GM23338 (cell line): ENCODE results near the gene ARL15. TPM values are rescaled to one million over a fixed set of nuclear protein-coding genes. Genes with fewer than 3 reads are reported as not detected.

Experiments used
- ATAC-seq: fragments of 200-7000 bp; cut with Tn5 transposase; 3 replicates; pipeline ENCODE4 v1.9.1; 2020
- DNase-seq: peaks from one replicate; pipeline ENCODE4 v3.0.0-alpha.2; 2015; ENCODE audit warnings: low spot score
- H2AFZ ChIP-seq: fragments of 200-600 bp; sonication (generic); 2 replicates; pipeline ENCODE4 v1.8.0; 2016; ENCODE audit warnings: antibody characterized with exemption, mild to moderate bottlenecking, moderate library complexity
- H3F3A ChIP-seq: fragments of 200-600 bp; sonication (generic); replicated peaks from 2 replicates; pipeline ENCODE4 v1.8.0; 2017; ENCODE audit warnings: antibody characterized with exemption, mixed run types, low read depth
- H3K27ac ChIP-seq: fragments of 200-600 bp; sonication (generic); 2 replicates; pipeline ENCODE4 v1.6.1; 2016; ENCODE audit warnings: low read depth
- H3K27me3 ChIP-seq: fragments of 200-600 bp; sonication (generic); 2 replicates; pipeline ENCODE4 v1.8.0; 2016; ENCODE audit warnings: mild to moderate bottlenecking, mixed run types, moderate library complexity; ENCODE audit not compliant: insufficient read depth
- H3K36me3 ChIP-seq: fragments of 200-600 bp; sonication (generic); 2 replicates; pipeline ENCODE4 v1.8.0; 2016; ENCODE audit warnings: mild to moderate bottlenecking; ENCODE audit not compliant: insufficient read depth
- H3K4me1 ChIP-seq: fragments of 200-600 bp; sonication (generic); 2 replicates; pipeline ENCODE4 v1.8.0; 2016; ENCODE audit warnings: mild to moderate bottlenecking, moderate library complexity; ENCODE audit not compliant: insufficient read depth
- H3K4me2 ChIP-seq: fragments of 200-600 bp; sonication (generic); 2 replicates; pipeline ENCODE4 v1.7.1; 2017; ENCODE audit warnings: mixed run types
- H3K4me3 ChIP-seq: fragments of 200-600 bp; sonication (generic); 2 replicates; pipeline ENCODE4 v1.6.1; 2016; ENCODE audit warnings: mixed run types
- H3K79me2 ChIP-seq: fragments of 200-600 bp; sonication (generic); replicated peaks from 2 replicates; pipeline ENCODE4 v1.8.0; 2017; ENCODE audit warnings: mild to moderate bottlenecking; ENCODE audit not compliant: insufficient read depth
- H3K9me2 ChIP-seq: fragments of 200-600 bp; sonication (generic); 2 replicates; pipeline ENCODE4 v1.8.0; 2017; ENCODE audit not compliant: insufficient read depth
- H4K20me1 ChIP-seq: fragments of 200-600 bp; sonication (generic); replicated peaks from 2 replicates; pipeline ENCODE4 v1.8.0; 2017; ENCODE audit warnings: mild to moderate bottlenecking; ENCODE audit not compliant: insufficient read depth
- H3K27ac Mint-ChIP-seq: 2 replicates; pipeline ENCODE4 v1.8.0; 2020; ENCODE audit warnings: inconsistent platforms, mild to moderate bottlenecking, moderate library complexity, mixed read lengths
- H3K27me3 Mint-ChIP-seq: 3 replicates; pipeline ENCODE4 v1.8.0; 2022; ENCODE audit warnings: low read depth, mild to moderate bottlenecking, moderate library complexity, mixed read lengths, inconsistent platforms; ENCODE audit not compliant: insufficient read depth, poor library complexity
- H3K36me3 Mint-ChIP-seq: 3 replicates; pipeline ENCODE4 v1.8.0; 2021; ENCODE audit warnings: low read depth, mild to moderate bottlenecking, inconsistent platforms, moderate library complexity, mixed read lengths
- H3K4me1 Mint-ChIP-seq: 3 replicates; pipeline ENCODE4 v1.8.0; 2020; ENCODE audit warnings: mild to moderate bottlenecking, inconsistent platforms, mixed read lengths
- H3K4me3 Mint-ChIP-seq: 3 replicates; pipeline ENCODE4 v1.8.0; 2021; ENCODE audit warnings: moderate library complexity, mild to moderate bottlenecking, inconsistent platforms, mixed read lengths
- H3K9me3 Mint-ChIP-seq: 3 replicates; pipeline ENCODE4 v1.8.0; 2020; ENCODE audit warnings: moderate library complexity, mild to moderate bottlenecking, inconsistent platforms, mixed read lengths
- CREB1 ChIP-seq: fragments of 250-450 bp; sonication (Bioruptor Pico); IDR thresholded peaks from 2 replicates; pipeline ENCODE4 v1.5.0; 2020; ENCODE audit warnings: low read depth, mild to moderate bottlenecking, moderate library complexity
- CTCF ChIP-seq, 2 experiments: fragments of 200-600 bp in 1 of 2; sonication (generic) in 1 of 2; conservative IDR thresholded peaks; 2 replicates each; pipeline versions ENCODE4 v1.5.1 to v1.6.1; 2016 to 2017; ENCODE audit warnings: antibody characterized with exemption in 2 of 2, low read depth in 2 of 2, mild to moderate bottlenecking in 2 of 2, moderate library complexity in 1 of 2
- ETS1 ChIP-seq: IDR thresholded peaks from 2 replicates; pipeline ENCODE4 v1.6.1; 2016; ENCODE audit warnings: antibody characterized with exemption
- EZH2 ChIP-seq: fragments of 200-600 bp; sonication (generic); IDR thresholded peaks from one replicate; pipeline ENCODE4 v1.8.0; 2017; ENCODE audit warnings: antibody characterized with exemption, mild to moderate bottlenecking, low read depth; ENCODE audit not compliant: unreplicated experiment
- EZH2phosphoT487 ChIP-seq: fragments of 200-600 bp; sonication (generic); IDR thresholded peaks from one replicate; pipeline ENCODE4 v1.8.1; 2018; ENCODE audit warnings: antibody characterized with exemption; ENCODE audit not compliant: unreplicated experiment
- JUNB ChIP-seq: IDR thresholded peaks from one replicate; pipeline ENCODE4 v1.6.1; 2016; ENCODE audit warnings: antibody characterized with exemption; ENCODE audit not compliant: unreplicated experiment
- NANOG ChIP-seq: IDR thresholded peaks from 2 replicates; pipeline ENCODE4 v1.6.1; 2016; ENCODE audit warnings: antibody characterized with exemption, borderline replicate concordance
- POLR2AphosphoS5 ChIP-seq: IDR thresholded peaks from 2 replicates; pipeline ENCODE4 v1.6.1; 2016; ENCODE audit warnings: antibody characterized with exemption, low read depth
- REST ChIP-seq: IDR thresholded peaks from one replicate; pipeline ENCODE4 v1.6.1; 2018; ENCODE audit warnings: antibody characterized with exemption; ENCODE audit not compliant: unreplicated experiment
- STAT1 ChIP-seq: IDR thresholded peaks from one replicate; pipeline ENCODE4 v1.6.1; 2016; ENCODE audit warnings: antibody characterized with exemption; ENCODE audit not compliant: unreplicated experiment
- ZNF114 ChIP-seq: fragments of 250-450 bp; sonication (Bioruptor Pico); IDR thresholded peaks from 2 replicates; pipeline ENCODE4 v1.5.0; 2020; ENCODE audit warnings: mild to moderate bottlenecking, moderate library complexity
- ZNF331 ChIP-seq: fragments of 250-450 bp; sonication (Bioruptor Pico); IDR thresholded peaks from 2 replicates; pipeline ENCODE4 v1.5.0; 2020; ENCODE audit warnings: low read depth, mild to moderate bottlenecking, moderate library complexity
- ZNF462 ChIP-seq: fragments of 250-450 bp; sonication (Bioruptor Pico); IDR thresholded peaks from 2 replicates; pipeline ENCODE4 v1.5.0; 2020; ENCODE audit warnings: mild to moderate bottlenecking, moderate library complexity
- polyA plus RNA-seq: library from polyadenylated mRNA; unstranded; fragments of >200 nt; fragmentation: Nextera tagmentation; extraction: Ambion mirVana; gene quantifications from 2 replicates; pipeline ENCODE4 v1.2.1, GENCODE V29; 2016
- total RNA-seq: library from RNA; depleted of rRNA; stranded (reverse); fragments of >200 nt; shearing (Covaris generic); gene quantifications from 2 replicates; pipeline ENCODE4 v1.2.3, GENCODE V29; 2014

Gene ARL15
- total and polyA plus RNA-seq, 2 experiments from 2014 or later = 13.0 to 54.0 TPM

GRCh38 chr5:53877243-53877642 lies 433.1 kb downstream of the ARL15 start:
- Mint-ChIP-seq H3K27me3 (no peaks in the 10 kb centered on the region), H3K36me3 (peaks cover 20% of the 10 kb centered on the region), H3K27ac (no peak overlapping the region), H3K4me1 (peaks cover 18% of the 10 kb centered on the region), H3K4me3 (no peak overlapping the region), H3K9me3 (peaks cover 19% of the 10 kb centered on the region)
- no peak overlapping the region for H3K27ac ChIP-seq
- no peaks in the 10 kb centered on the region for H3F3A ChIP-seq
- H3K4me2 ChIP-seq = no peak overlapping the region
- DNase-seq (no peak), ATAC-seq (no peak)
- peaks cover 5% of the 10 kb centered on the region; the same call in 1 of the 2 replicates for H3K4me1 ChIP-seq
- H3K4me3 ChIP-seq = no peak overlapping the region
- no peaks in the 10 kb centered on the region for H4K20me1 ChIP-seq
- no peaks in the 10 kb centered on the region for H3K9me2 ChIP-seq
- TF ChIP-seq JUNB = no peak
- no peak for TF ChIP-seq NANOG
- TF ChIP-seq STAT1 = no peak
- no peak for TF ChIP-seq ZNF114 (CRISPR knock-in tag)
- TF ChIP-seq ZNF462 (CRISPR knock-in tag) = no peak
- no peak for TF ChIP-seq CTCF (conservative IDR thresholded peaks at IDR 0.05; ENCODE audit: low read depth in 2 of 2)
- no peak for TF ChIP-seq CREB1 (CRISPR knock-in tag)
- no peak for TF ChIP-seq REST
- no peak for TF ChIP-seq EZH2phosphoT487
- no peak for TF ChIP-seq EZH2
- no peak for TF ChIP-seq ETS1
- no peak for TF ChIP-seq POLR2AphosphoS5
- TF ChIP-seq ZNF331 (CRISPR knock-in tag) = no peak
- H3K79me2 ChIP-seq = no peaks in the 10 kb centered on the region
- H3K36me3 ChIP-seq = peaks cover 5% of the 10 kb centered on the region; the same call in 1 of the 2 replicates
- no peak overlapping the region for H2AFZ ChIP-seq
- no peaks in the 10 kb centered on the region for H3K27me3 ChIP-seq
